Neutrophil (primary cell): ENCODE results near the gene PPP1R15B.

Experiments used
- H3K27ac ChIP-seq: fragments of 200-600 bp; sonication (generic); 2 replicates; pipeline ENCODE4 v1.5.1; 2016; ENCODE audit warnings: mild to moderate bottlenecking, moderate library complexity
- H3K27me3 ChIP-seq: fragments of 200-600 bp; sonication (generic); 2 replicates; pipeline ENCODE4 v1.6.0; 2016; ENCODE audit warnings: mild to moderate bottlenecking
- H3K36me3 ChIP-seq: fragments of 200-600 bp; sonication (generic); 2 replicates; pipeline ENCODE4 v1.5.1; 2017
- H3K4me1 ChIP-seq, 2 experiments: fragments of 200-600 bp in 1 of 2; sonication (generic) in 1 of 2; 1 replicate in 1 of 2; 2 replicates in 1 of 2; pipeline versions ENCODE4 v1.5.1 to v1.6.1; 2013 to 2016; ENCODE audit warnings: low read depth in 1 of 2, low read length in 1 of 2, mild to moderate bottlenecking in 1 of 2, moderate library complexity in 1 of 2; ENCODE audit not compliant: control insufficient read depth in 1 of 2, insufficient read depth in 1 of 2
- H3K4me3 ChIP-seq, 2 experiments: fragments of 200-600 bp in 1 of 2; sonication (generic) in 1 of 2; 1 replicate in 1 of 2; 2 replicates in 1 of 2; pipeline ENCODE4 v1.5.1; 2013 to 2016; ENCODE audit warnings: low read depth in 1 of 2, low read length in 1 of 2, mild to moderate bottlenecking in 1 of 2, moderate library complexity in 1 of 2
- H3K9me3 ChIP-seq: fragments of 200-600 bp; sonication (generic); 2 replicates; pipeline ENCODE4 v1.5.1; 2016
- CTCF ChIP-seq: fragments of 200-600 bp; sonication (generic); IDR thresholded peaks from 2 replicates; pipeline ENCODE4 v1.5.1; 2016; ENCODE audit warnings: antibody characterized with exemption

Gene PPP1R15B

DNA sequence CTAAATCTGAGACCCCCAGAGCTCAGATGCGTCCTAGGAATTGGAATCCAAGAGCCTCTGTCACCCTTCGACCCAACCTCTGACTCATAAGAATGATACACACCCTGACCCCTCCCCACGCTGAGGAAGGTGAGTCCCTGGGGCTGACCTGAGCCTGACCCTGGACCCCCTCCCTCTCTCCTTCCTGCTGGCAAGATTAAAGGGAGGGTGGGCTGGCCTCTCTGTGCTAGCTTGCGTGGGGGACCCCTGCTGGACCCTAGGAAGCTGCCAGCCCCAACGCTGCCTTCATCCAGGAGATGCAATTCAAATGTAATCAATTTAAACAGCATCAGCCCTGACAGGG, 52.5 kb downstream of the PPP1R15B start:
- Histone ChIP-seq H3K4me1 (peaks cover 7 to 10% of the 10 kb centered on the region in 2 experiments), H3K27me3 (peaks cover 66% of the 10 kb centered on the region), H3K36me3 (no peaks in the 10 kb centered on the region), H3K4me3 (no peak overlapping the region), H3K9me3 (no peaks in the 10 kb centered on the region), H3K27ac (no peak overlapping the region)
- TF ChIP-seq CTCF, result no peak

- H3K27me3 ChIP-seq, result peaks cover 66% of the 10 kb centered on the region
- H3K36me3 ChIP-seq, result no peaks in the 10 kb centered on the region
- no peak for TF ChIP-seq CTCF
These were observed 53.0 kb downstream of the PPP1R15B start for GRCh38 chr1:204358605-204359004.

DNA sequence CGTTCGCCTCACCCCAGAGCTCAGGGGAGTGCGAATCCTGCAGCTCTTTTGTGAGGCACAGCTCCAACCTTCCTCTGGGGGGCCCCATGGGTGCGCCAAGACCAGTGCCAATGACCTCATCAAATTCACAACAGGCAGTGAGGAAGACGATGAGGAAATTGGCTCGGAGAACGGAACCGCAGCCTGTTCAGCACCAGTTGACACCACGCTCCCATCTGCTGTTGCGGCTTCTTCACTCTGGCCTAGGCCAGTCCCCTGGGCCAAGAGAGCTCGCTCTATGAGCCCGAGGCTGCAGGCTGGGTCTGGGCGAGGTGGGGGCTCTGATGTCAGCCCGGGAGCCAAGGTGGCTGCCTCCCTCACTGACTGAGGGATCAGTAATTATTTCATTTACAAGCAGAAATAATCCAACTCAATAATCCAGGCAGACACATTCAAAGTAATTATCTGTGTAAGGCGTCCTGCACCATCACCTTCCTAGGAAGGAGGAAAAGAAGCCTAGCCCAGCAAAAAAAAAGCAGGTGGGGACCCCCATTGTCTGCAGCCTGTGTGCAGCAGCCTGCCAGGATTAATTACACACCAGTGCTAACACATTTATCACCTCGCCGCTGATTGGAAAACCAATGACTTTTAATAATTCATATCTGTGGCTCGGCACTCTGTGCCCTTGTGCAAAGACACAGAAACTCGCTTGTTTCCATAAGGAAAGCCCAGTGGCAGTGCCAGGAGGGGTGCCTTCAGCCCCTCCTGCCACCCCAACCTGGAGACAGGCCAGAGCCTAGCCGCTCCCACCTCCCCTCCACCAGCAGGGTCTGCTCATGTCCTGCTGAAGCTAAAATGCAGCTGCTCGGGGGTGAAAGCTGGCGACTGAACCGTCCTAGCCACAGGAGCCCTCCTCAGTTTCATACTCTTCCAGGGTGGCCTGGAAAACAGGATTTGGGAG, 53.8 kb downstream of the PPP1R15B start:
- Histone ChIP-seq H3K36me3 (no peaks in the 10 kb centered on the region), H3K4me3 (no peak overlapping the region), H3K4me1 (no peaks in the 10 kb centered on the region), H3K9me3 (no peaks in the 10 kb centered on the region), H3K27ac (no peak overlapping the region), H3K27me3 (peaks cover 59% of the 10 kb centered on the region)
- TF ChIP-seq CTCF, result no peak

More at GRCh38 chr1:204358605-204359004, 53.0 kb downstream of the PPP1R15B start:
- H3K9me3 ChIP-seq, result no peaks in the 10 kb centered on the region
- H3K4me3 ChIP-seq, result no peak overlapping the region
- peaks cover 7% of the 10 kb centered on the region in 2 experiments for H3K4me1 ChIP-seq
- no peak overlapping the region for H3K27ac ChIP-seq

DNA sequence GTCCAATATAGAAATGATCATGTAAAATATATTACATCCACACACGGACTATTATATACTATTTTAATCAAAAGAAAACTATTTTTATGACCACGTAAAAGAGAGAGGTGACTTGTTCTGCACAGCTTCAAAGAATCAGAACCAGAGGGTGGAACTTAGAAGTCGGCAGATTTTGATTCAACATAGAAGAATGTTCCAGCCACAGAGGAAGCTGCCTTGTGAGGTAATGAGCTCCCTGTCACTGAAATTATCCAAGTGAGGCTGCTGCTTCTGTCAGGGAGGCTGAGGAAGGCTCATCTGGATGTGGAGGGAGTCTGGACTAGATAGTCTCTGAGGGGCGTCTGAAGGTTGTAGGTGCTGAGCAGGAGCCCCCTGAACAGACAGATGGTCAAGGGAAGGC, 54.6 kb downstream of the PPP1R15B start:
- no peaks in the 10 kb centered on the region for H3K4me1 ChIP-seq
- H3K27ac ChIP-seq, result no peak overlapping the region
- H3K9me3 ChIP-seq, result no peaks in the 10 kb centered on the region
- no peaks in the 10 kb centered on the region for H3K36me3 ChIP-seq
- TF ChIP-seq CTCF, result no peak
- H3K4me3 ChIP-seq, result no peak overlapping the region
- peaks cover 51% of the 10 kb centered on the region for H3K27me3 ChIP-seq

DNA sequence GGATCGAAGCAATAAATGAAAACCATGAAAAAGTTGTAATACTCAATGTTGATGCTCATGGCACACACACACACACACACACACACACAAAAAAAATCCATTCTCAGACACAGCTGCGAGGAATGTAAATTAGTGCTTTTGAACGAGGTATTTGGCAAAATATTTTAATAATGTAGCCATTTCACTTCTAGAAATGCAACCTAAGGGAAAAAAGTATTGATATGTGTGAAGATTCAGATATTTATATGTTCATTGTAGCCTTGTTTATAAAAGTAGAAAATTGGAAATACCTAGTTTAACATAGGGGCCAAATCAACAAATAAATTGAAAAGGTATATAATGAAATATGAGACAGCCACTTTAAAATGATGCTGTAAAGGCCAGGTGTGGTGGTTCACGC, 55.7 kb downstream of the PPP1R15B start:
- Histone ChIP-seq H3K4me1 (no peaks in the 10 kb centered on the region), H3K4me3 (no peak overlapping the region), H3K27me3 (peaks cover 47% of the 10 kb centered on the region), H3K27ac (no peak overlapping the region), H3K36me3 (no peaks in the 10 kb centered on the region), H3K9me3 (no peaks in the 10 kb centered on the region)
- TF ChIP-seq CTCF, result no peak
